ENCODE measurements around the gene IL24. TPM values are rescaled to one million over a fixed set of nuclear protein-coding genes. Genes with fewer than 3 reads are reported as not detected.

IL24 gene
- polyA plus RNA-seq, 1 of the 3 experiments (the other 2 are of a cell fraction): 0.03 TPM

GRCh38 chr1:206933333-206933945, 36.2 kb downstream of the IL24 start:
- TF ChIP-seq, protein P1, sequence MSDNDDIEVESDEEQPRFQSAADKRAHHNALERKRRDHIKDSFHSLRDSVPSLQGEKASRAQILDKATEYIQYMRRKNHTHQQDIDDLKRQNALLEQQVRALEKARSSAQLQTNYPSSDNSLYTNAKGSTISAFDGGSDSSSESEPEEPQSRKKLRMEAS (IDR thresholded peaks at IDR 0.05; ENCODE audit: low read depth): no peak
- TF ChIP-seq USF2 (IDR thresholded peaks at IDR 0.05; ENCODE audit: borderline replicate concordance, low read depth, low read length) (no peak), RFX5 (IDR thresholded peaks at IDR 0.05; ENCODE audit: low read length) (no peak), POLR2AphosphoS5 (IDR thresholded peaks at IDR 0.05; ENCODE audit: low read depth, low read length) (no peak), GATA2 (CRISPR knock-in tag; IDR thresholded peaks at IDR 0.05) (no peak), CTCF (IDR thresholded peaks at IDR 0.05) (peak; percentile 51; the same call in 1 of the 2 replicates), GABPA (IDR thresholded peaks at IDR 0.05; ENCODE audit: low read depth) (no peak)
- no peaks in the 10 kb centered on the region for H3F3A ChIP-seq (replicated peaks; ENCODE audit: insufficient read depth)
- H3K9ac ChIP-seq: no peak overlapping the region
- no peak overlapping the region; a peak in 1 of 4 replicates for H3K4me3 ChIP-seq (ENCODE audit: low read depth in 2 of 2, low read length in 1 of 2)
- no peaks in the 10 kb centered on the region for H3K36me3 ChIP-seq (replicated peaks in 1 of 2; ENCODE audit: control insufficient read depth in 1 of 2, insufficient read depth in 2 of 2, low read length in 1 of 2)
- no peaks in the 10 kb centered on the region for H3K9me3 ChIP-seq
- H3K79me2 ChIP-seq (ENCODE audit: insufficient read depth): no peaks in the 10 kb centered on the region
- H3K27me3 ChIP-seq (ENCODE audit: insufficient read depth): peaks cover 4% of the 10 kb centered on the region; the same call in 1 of the 2 replicates
- no peak overlapping the region for H3K27ac ChIP-seq (ENCODE audit: low read depth in 2 of 2, low read length in 1 of 2)
- ChIA-PET CTCF (interaction anchor here (0.8 to 5.4 kb wide), 5 partner anchors 9 to 350 kb away, joined by 3 to 23 read pairs (median 4); no protein-coding TSS in a partner anchor), POLR2A (no interaction called here)
- H3K9me2 ChIP-seq: no peaks in the 10 kb centered on the region
- H2AFZ ChIP-seq (ENCODE audit: low read depth): no peak overlapping the region
- peak; percentile 58 for DNase-seq
- no peaks in the 10 kb centered on the region for H4K20me1 ChIP-seq (ENCODE audit: insufficient read depth)
- no peak overlapping the region for H3K4me2 ChIP-seq
- H3K4me1 ChIP-seq (ENCODE audit: control insufficient read depth in 1 of 2, insufficient read depth in 2 of 2, low read depth in 1 of 2, low read length in 1 of 2): no peaks in the 10 kb centered on the region
- WGBS (ENCODE audit: low lambda C conversion rate): 64% methylated on average over 8 of the region's 8 CpGs

DNA sequence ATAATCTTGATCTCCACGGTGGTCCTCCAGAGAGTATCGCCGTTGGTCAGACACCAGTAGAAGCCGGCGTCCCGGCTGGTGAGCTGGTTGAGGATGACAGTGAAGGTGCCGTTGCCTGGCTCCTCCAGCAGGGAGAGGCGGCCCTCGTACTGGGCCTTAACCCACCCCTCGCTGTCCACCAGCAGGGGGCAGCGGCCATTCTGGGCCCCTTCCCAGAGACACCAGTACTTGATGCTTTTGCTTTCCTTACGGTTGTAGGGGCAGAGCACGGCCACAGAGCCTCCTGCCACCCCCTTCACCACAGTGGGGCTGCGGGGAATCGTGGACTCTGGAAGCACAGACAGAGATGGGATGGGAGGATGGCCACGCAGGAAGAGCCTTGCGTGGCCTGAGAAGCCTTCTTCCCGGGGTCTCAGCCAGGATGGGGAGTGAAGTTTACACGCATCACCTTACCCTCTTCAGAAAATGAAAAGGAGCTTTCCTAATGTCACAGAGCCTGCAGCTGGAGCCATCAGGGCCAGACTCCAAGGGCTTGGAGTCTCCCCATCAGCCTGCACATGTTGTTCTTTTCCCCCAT, 38.3 kb downstream of the IL24 start:
- DNase-seq: peak; percentile 59
- H4K20me1 ChIP-seq (ENCODE audit: insufficient read depth): no peaks in the 10 kb centered on the region
- H3K27ac ChIP-seq (ENCODE audit: low read depth in 2 of 2, low read length in 1 of 2): no peak overlapping the region
- no peak overlapping the region for H3K9ac ChIP-seq
- H3K4me2 ChIP-seq: no peak overlapping the region
- no peak overlapping the region for H2AFZ ChIP-seq (ENCODE audit: low read depth)
- 0 out of 2 replicates have a peak, but pooled peaks have one; percentile 8 for TF ChIP-seq SMC3 (IDR thresholded peaks at IDR 0.05; ENCODE audit: low read depth, low read length)
- peak; percentile 40 for TF ChIP-seq CTCF (IDR thresholded peaks at IDR 0.05)
- no peak for TF ChIP-seq MEF2A (IDR thresholded peaks at IDR 0.05; ENCODE audit: borderline replicate concordance, low read depth)
- CTCF ChIA-PET: interaction anchor here (0.6 to 2.7 kb wide), 9 partner anchors 9 to 210 kb away, joined by 3 to 13 read pairs (median 4); no protein-coding TSS in a partner anchor
- no peaks in the 10 kb centered on the region for H3K9me3 ChIP-seq
- no peaks in the 10 kb centered on the region for H3K9me2 ChIP-seq
- H3K4me1 ChIP-seq (ENCODE audit: control insufficient read depth in 1 of 2, insufficient read depth in 2 of 2, low read depth in 1 of 2, low read length in 1 of 2): no peaks in the 10 kb centered on the region
- POLR2A ChIA-PET: no interaction called here
- H3K4me3 ChIP-seq (ENCODE audit: low read depth in 2 of 2, low read length in 1 of 2): no peak overlapping the region
- 71% methylated on average over 6 of the region's 19 CpGs for WGBS (ENCODE audit: low lambda C conversion rate)
- no peaks in the 10 kb centered on the region for H3K36me3 ChIP-seq (replicated peaks in 1 of 2; ENCODE audit: control insufficient read depth in 1 of 2, insufficient read depth in 2 of 2, low read length in 1 of 2)
- H3F3A ChIP-seq (replicated peaks; ENCODE audit: insufficient read depth): no peaks in the 10 kb centered on the region
- no peaks in the 10 kb centered on the region for H3K79me2 ChIP-seq (ENCODE audit: insufficient read depth)
- H3K27me3 ChIP-seq (ENCODE audit: insufficient read depth): peaks cover 4% of the 10 kb centered on the region; the same call in 1 of the 2 replicates

Data from SK-N-SH (cell line).